Hepatocyte (in vitro differentiated cells): ENCODE measurements around the gene INSL3. TPM values are rescaled to one million over a fixed set of nuclear protein-coding genes. Genes with fewer than 3 reads are reported as not detected.

Experiments
- DNase-seq: peaks from one replicate; pipeline ENCODE4 v3.0.0-alpha.2; 2016; ENCODE audit warnings: low spot score
- H2AFZ ChIP-seq: fragments of 200-600 bp; sonication (generic); 2 replicates; pipeline ENCODE4 v1.6.0; 2016; ENCODE audit warnings: antibody characterized with exemption, mild to moderate bottlenecking
- H3K27ac ChIP-seq: fragments of 200-600 bp; sonication (generic); 2 replicates; pipeline ENCODE4 v1.5.1; 2016; ENCODE audit warnings: mild to moderate bottlenecking
- H3K27me3 ChIP-seq: fragments of 200-600 bp; sonication (generic); 2 replicates; pipeline ENCODE4 v1.6.1; 2016
- H3K36me3 ChIP-seq: fragments of 200-600 bp; sonication (generic); replicated peaks from 2 replicates; pipeline ENCODE4 v1.5.1; 2016; ENCODE audit warnings: low read depth; ENCODE audit not compliant: insufficient read depth
- H3K4me1 ChIP-seq: fragments of 200-600 bp; sonication (generic); 2 replicates; pipeline ENCODE4 v1.5.1; 2016; ENCODE audit warnings: mild to moderate bottlenecking, moderate library complexity; ENCODE audit not compliant: insufficient read depth
- H3K4me2 ChIP-seq: fragments of 200-600 bp; sonication (generic); 2 replicates; pipeline ENCODE4 v1.6.0; 2016
- H3K4me3 ChIP-seq: fragments of 200-600 bp; sonication (generic); 2 replicates; pipeline ENCODE4 v1.5.1; 2016; ENCODE audit warnings: mild to moderate bottlenecking
- H3K79me2 ChIP-seq: fragments of 200-600 bp; sonication (generic); 2 replicates; pipeline ENCODE4 v1.6.0; 2017; ENCODE audit warnings: mild to moderate bottlenecking
- H3K9me2 ChIP-seq: fragments of 200-600 bp; sonication (generic); replicated peaks from 2 replicates; pipeline ENCODE4 v1.6.0; 2017; ENCODE audit warnings: mild to moderate bottlenecking; ENCODE audit not compliant: insufficient read depth
- H3K9me3 ChIP-seq: fragments of 200-600 bp; sonication (generic); 2 replicates; pipeline ENCODE4 v1.5.1; 2016; ENCODE audit warnings: low read depth, mild to moderate bottlenecking
- H4K20me1 ChIP-seq: fragments of 200-600 bp; sonication (generic); 2 replicates; pipeline ENCODE4 v1.6.0; 2016; ENCODE audit warnings: mild to moderate bottlenecking; ENCODE audit not compliant: insufficient read depth, poor library complexity, severe bottlenecking
- CTCF ChIP-seq: fragments of 200-600 bp; sonication (generic); IDR thresholded peaks from 2 replicates; pipeline ENCODE4 v1.5.1; 2016; ENCODE audit warnings: antibody characterized with exemption, mild to moderate bottlenecking; ENCODE audit not compliant: poor library complexity
- EZH2 ChIP-seq: fragments of 200-600 bp; sonication (generic); IDR thresholded peaks from 2 replicates; pipeline ENCODE4 v1.6.1; 2016; ENCODE audit warnings: antibody characterized with exemption, mild to moderate bottlenecking, borderline replicate concordance
- EZH2phosphoT487 ChIP-seq: fragments of 200-600 bp; sonication (generic); IDR thresholded peaks from one replicate; pipeline ENCODE4 v1.6.1; 2018; ENCODE audit warnings: antibody characterized with exemption, mild to moderate bottlenecking, low read depth, moderate library complexity; ENCODE audit not compliant: unreplicated experiment, severe bottlenecking
- WGBS: methylation state at CpG from one replicate; pipeline ENCODE4 v1.1.6; 2016; ENCODE audit warnings: low lambda C conversion rate; ENCODE audit errors: missing lambda C conversion rate; 5-methylcytosine and 5-hydroxymethylcytosine counted together
- polyA plus RNA-seq: library from polyadenylated mRNA; unstranded; fragments of >200 nt; fragmentation: Nextera tagmentation; extraction: Ambion mirVana; gene quantifications from 2 replicates; pipeline ENCODE4 v1.2.1, GENCODE V29; 2016
- small RNA-seq: library from RNA; depleted of rRNA; stranded (forward); fragments of <200 nt; gene quantifications from one replicate; pipeline ENCODE3, GENCODE V24; 2014
- total RNA-seq: library from RNA; depleted of rRNA; stranded (reverse); fragments of >200 nt; gene quantifications from 2 replicates; pipeline ENCODE4 v1.2.3, GENCODE V29; 2014

The INSL3 gene
- total and polyA plus RNA-seq, 2 experiments from 2014 or later = 0.21 TPM; not detected in 1

DNA sequence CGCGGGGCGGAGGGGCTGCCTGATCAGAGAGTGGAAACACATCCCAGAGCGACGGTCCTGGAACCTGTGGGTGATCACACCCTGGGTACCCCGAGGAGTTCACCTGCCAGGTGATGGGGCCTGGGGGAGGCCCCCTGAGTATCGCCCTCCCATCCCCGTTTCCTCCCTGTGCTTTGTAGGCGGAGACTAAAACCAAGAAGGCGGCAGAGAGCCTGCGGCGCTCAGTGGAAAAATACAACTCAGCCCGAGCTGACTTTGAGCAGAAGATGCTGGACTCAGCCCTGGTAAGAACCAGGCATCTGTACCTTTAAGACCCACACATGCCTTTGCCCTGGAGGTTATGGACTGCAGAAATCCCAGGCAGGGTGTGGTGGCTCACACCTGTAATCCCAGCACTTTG, 50.7 kb downstream of the INSL3 start:
- Histone ChIP-seq H3K9me3 (no peaks in the 10 kb centered on the region), H3K27ac (no peak overlapping the region), H3K4me3 (no peak overlapping the region), H4K20me1 (no peaks in the 10 kb centered on the region), H3K36me3 (no peaks in the 10 kb centered on the region), H3K27me3 (no peaks in the 10 kb centered on the region), H3K9me2 (no peaks in the 10 kb centered on the region), H3K4me2 (no peak overlapping the region), H2AFZ (no peak overlapping the region), H3K79me2 (no peaks in the 10 kb centered on the region), H3K4me1 (no peaks in the 10 kb centered on the region)
- TF ChIP-seq CTCF (no peak), EZH2phosphoT487 (no peak), EZH2 (no peak)
- WGBS = 90% methylated on average over 12 of the region's 13 CpGs
- no peak for DNase-seq

DNA sequence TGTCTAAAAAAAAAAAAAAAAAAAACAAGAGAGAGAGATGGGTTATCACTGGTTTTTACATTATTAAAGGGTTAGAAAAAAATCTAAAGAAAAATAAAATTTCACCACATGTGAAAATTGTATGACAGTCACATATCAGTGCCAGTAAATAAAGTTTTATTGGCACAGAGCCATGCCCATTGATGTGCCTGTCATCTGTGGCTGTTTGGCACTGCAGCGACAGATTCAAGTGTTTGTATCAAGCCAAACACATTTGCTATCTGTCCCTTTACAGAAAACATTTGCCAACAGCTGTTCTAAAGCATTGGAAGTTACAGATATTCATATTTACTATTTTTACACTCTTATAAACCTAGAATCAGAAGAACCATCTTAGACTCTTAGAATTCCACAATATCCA, 53.8 kb downstream of the INSL3 start:
- no peaks in the 10 kb centered on the region for H3K4me1 ChIP-seq
- WGBS = 87% methylated on average over 1 of the region's 1 CpG
- H3K79me2 ChIP-seq = no peaks in the 10 kb centered on the region
- H3K27me3 ChIP-seq = no peaks in the 10 kb centered on the region
- H3K27ac ChIP-seq = no peak overlapping the region
- no peak overlapping the region for H2AFZ ChIP-seq
- TF ChIP-seq CTCF = no peak
- no peak for TF ChIP-seq EZH2
- no peak for TF ChIP-seq EZH2phosphoT487
- H3K4me2 ChIP-seq = no peak overlapping the region
- H3K9me3 ChIP-seq = no peaks in the 10 kb centered on the region
- no peaks in the 10 kb centered on the region for H4K20me1 ChIP-seq
- H3K36me3 ChIP-seq = no peaks in the 10 kb centered on the region
- DNase-seq = no peak
- H3K4me3 ChIP-seq = no peak overlapping the region
- H3K9me2 ChIP-seq = no peaks in the 10 kb centered on the region

DNA sequence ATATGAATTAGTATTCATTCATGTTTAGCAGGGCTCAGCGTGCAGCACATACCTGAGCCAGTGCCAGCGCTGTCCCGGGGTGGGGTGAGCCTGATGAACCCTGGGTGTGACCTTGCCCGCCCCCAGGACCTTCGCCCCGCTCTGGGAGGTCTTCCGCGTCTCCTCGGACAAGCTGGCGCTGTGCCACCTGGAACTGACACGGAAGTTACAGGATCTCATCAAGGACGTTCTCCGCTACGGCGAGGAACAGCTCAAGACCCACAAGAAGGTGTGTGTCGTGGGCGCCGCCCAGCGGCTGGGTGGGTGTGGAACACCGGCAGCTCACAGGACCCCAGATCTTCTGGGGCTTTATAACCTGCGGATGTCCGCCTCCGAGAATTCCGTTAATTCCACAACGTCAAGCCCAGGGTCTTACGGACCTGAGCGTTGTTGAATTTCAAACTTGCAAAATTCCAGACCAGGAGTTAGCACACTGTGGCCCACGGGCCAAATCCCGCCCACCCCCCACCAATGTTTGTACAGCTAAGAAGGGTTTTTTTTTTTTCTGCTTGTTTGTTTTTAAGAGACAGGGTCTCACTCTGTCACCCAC, 54.7 kb downstream of the INSL3 start:
- Histone ChIP-seq H3K9me3 (no peaks in the 10 kb centered on the region), H3K79me2 (no peaks in the 10 kb centered on the region), H2AFZ (no peak overlapping the region), H3K36me3 (no peaks in the 10 kb centered on the region), H3K27me3 (no peaks in the 10 kb centered on the region), H4K20me1 (no peaks in the 10 kb centered on the region), H3K4me1 (no peaks in the 10 kb centered on the region), H3K4me2 (peak overlapping the region; percentile 83), H3K27ac (no peak overlapping the region), H3K4me3 (no peak overlapping the region), H3K9me2 (no peaks in the 10 kb centered on the region)
- TF ChIP-seq CTCF (peak; percentile 80), EZH2 (no peak)
- peak; percentile 92 for DNase-seq
- WGBS = 16% methylated on average over 29 of the region's 29 CpGs

Small RNAs within 50 kb of the gene (small RNA-seq; reads per million reads assigned to genes)
- not detected for gene SNORA68

Other genes with a start within 250 kb of the INSL3 start
- gene UNC13A, start 133.2 kb downstream of the INSL3 start, total RNA-seq = 0.08 and 0.10 TPM in 2 replicates
- 0.21 TPM in 1 of 2 replicates, not detected in the other for gene UNC13A, start 133.2 kb downstream of the INSL3 start, polyA plus RNA-seq
- gene MAP1S, start 102.0 kb downstream of the INSL3 start, total RNA-seq = 7.7 and 9.5 TPM in 2 replicates
- gene MAP1S, start 102.0 kb downstream of the INSL3 start, polyA plus RNA-seq = 37.1 and 52.7 TPM in 2 replicates
- 2.1 and 2.2 TPM in 2 replicates for gene FCHO1, start 70.0 kb downstream of the INSL3 start, total RNA-seq
- gene FCHO1, start 70.0 kb downstream of the INSL3 start, polyA plus RNA-seq = 1.9 and 2.3 TPM in 2 replicates
- 19.1 and 22.6 TPM in 2 replicates for gene B3GNT3, start 26.4 kb downstream of the INSL3 start, total RNA-seq
- gene B3GNT3, start 26.4 kb downstream of the INSL3 start, polyA plus RNA-seq = 14.6 and 16.7 TPM in 2 replicates
- 2.2 and 3.2 TPM in 2 replicates for gene JAK3, start 26.5 kb upstream of the INSL3 start, total RNA-seq
- 3.0 and 3.6 TPM in 2 replicates for gene JAK3, start 26.5 kb upstream of the INSL3 start, polyA plus RNA-seq
- gene RPL18A, start 38.4 kb upstream of the INSL3 start, total RNA-seq = 646 and 823 TPM in 2 replicates
- 1,069 and 1,114 TPM in 2 replicates for gene RPL18A, start 38.4 kb upstream of the INSL3 start, polyA plus RNA-seq
- gene SLC5A5, start 50.4 kb upstream of the INSL3 start, total RNA-seq = 0.03 TPM in 1 of 2 replicates, not detected in the other
- not detected in 2 replicates for gene SLC5A5, start 50.4 kb upstream of the INSL3 start, polyA plus RNA-seq
- 19.4 and 25.4 TPM in 2 replicates for gene CCDC124, start 111.5 kb upstream of the INSL3 start, total RNA-seq
- gene CCDC124, start 111.5 kb upstream of the INSL3 start, polyA plus RNA-seq = 97.7 and 105 TPM in 2 replicates
- gene KCNN1, start 145.6 kb upstream of the INSL3 start, total RNA-seq = 2.4 and 3.3 TPM in 2 replicates
- 3.2 and 3.3 TPM in 2 replicates for gene KCNN1, start 145.6 kb upstream of the INSL3 start, polyA plus RNA-seq
- gene ARRDC2, start 186.7 kb upstream of the INSL3 start, total RNA-seq = 4.5 and 5.5 TPM in 2 replicates
- gene ARRDC2, start 186.7 kb upstream of the INSL3 start, polyA plus RNA-seq = 3.9 and 7.4 TPM in 2 replicates